Uterus (tissue), 4 donors: ENCODE results near the gene NDST4. TPM values are rescaled to one million over a fixed set of nuclear protein-coding genes. Genes with fewer than 3 reads are reported as not detected.

ENCODE experiments used
- DNase-seq, 2 donors: peaks; one replicate each; pipeline ENCODE4 v3.0.0-alpha.2; 2019 to 2020
- H3K27ac ChIP-seq, 2 donors: fragments of 200-600 bp; sonication (generic); 1 replicate in 1 of 2; 2 replicates in 1 of 2; pipeline ENCODE4 v1.5.1; 2016 to 2018
- H3K27me3 ChIP-seq, 2 donors: fragments of 200-600 bp; sonication (generic); one replicate each; pipeline ENCODE4 v1.5.1; 2018 to 2019; ENCODE audit warnings: control low read depth in 1 of 2
- H3K36me3 ChIP-seq, 2 donors: fragments of 200-600 bp; sonication (generic); one replicate each; pipeline ENCODE4 v1.5.1; 2019; ENCODE audit warnings: control low read depth in 1 of 2
- H3K4me1 ChIP-seq, 2 donors: fragments of 200-600 bp; sonication (generic); one replicate each; pipeline ENCODE4 v1.5.1; 2018 to 2019; ENCODE audit warnings: control low read depth in 1 of 2
- H3K4me3 ChIP-seq, 2 donors: fragments of 200-600 bp; sonication (generic); 1 replicate in 1 of 2; 2 replicates in 1 of 2; pipeline ENCODE4 v1.5.1; 2018 to 2019; ENCODE audit warnings: mild to moderate bottlenecking in 1 of 2
- H3K9me3 ChIP-seq, 2 donors: fragments of 200-600 bp; sonication (generic); one replicate each; pipeline ENCODE4 v1.5.1; 2019; ENCODE audit warnings: control low read depth in 1 of 2
- POLR2A ChIP-seq, 2 donors: fragments of 450-650 bp; IDR thresholded peaks; one replicate each; pipeline ENCODE4 v1.6.1; 2016; ENCODE audit warnings: antibody characterized with exemption in 2 of 2, mild to moderate bottlenecking in 1 of 2, moderate library complexity in 1 of 2
- intact Hi-C: fragments of 100-400 bp; cut with DNase I; formaldehyde crosslinking; loops from one replicate; pipeline ENCODE4 v1.15.1; 2023; ENCODE audit warnings: low total_unique reads
- total RNA-seq, 4 donors: library from RNA; depleted of rRNA in 3 of 4; stranded (reverse); fragments of >200 nt in 3 of 4; gene quantifications; one replicate each; pipeline versions ENCODE4 v1.1.0 to v1.2.4, GENCODE V29; 2014 to 2023
- TF ChIP-seq, protein P1 (sequence below), 4 experiments: fragments of 200-600 bp in 2 of 4; fragments of 450-650 bp in 2 of 4; sonication (generic) in 2 of 4; IDR thresholded peaks; one replicate each; pipeline ENCODE4 v1.5.1; 2016 to 2019; ENCODE audit warnings: antibody characterized with exemption in 4 of 4, mild to moderate bottlenecking in 2 of 4, moderate library complexity in 1 of 4
- donor health status: DM: yes; HTN: yes; CAD: no.

Gene NDST4
- total RNA-seq, 4 donors from 2014 or later = 1.5 to 7.4 TPM; not detected in 2

DNA sequence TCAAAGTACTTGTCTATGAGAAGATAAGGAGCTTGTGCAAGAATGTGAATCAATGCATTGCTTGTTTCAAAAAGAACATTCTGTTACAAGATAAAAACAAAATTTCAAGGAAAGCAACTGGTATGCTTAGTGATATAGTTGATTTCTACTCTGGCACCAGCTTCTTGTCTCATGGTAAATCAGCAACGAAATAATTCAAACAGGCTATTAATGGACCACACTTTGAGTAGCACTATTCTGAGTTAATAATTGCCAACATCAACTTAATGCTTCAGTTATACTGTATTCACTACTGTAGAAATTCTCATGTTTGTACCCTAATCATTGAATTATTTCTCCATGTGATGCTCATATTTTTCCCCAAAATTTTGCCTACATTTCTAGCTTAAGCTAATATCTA lies 252.6 kb downstream of the NDST4 start:
- no peak for DNase-seq
- H3K4me3 ChIP-seq = no peak overlapping the region
- intact Hi-C loops = no loop called here
- H3K27me3 ChIP-seq = no peaks in the 10 kb centered on the region
- TF ChIP-seq, protein P1, sequence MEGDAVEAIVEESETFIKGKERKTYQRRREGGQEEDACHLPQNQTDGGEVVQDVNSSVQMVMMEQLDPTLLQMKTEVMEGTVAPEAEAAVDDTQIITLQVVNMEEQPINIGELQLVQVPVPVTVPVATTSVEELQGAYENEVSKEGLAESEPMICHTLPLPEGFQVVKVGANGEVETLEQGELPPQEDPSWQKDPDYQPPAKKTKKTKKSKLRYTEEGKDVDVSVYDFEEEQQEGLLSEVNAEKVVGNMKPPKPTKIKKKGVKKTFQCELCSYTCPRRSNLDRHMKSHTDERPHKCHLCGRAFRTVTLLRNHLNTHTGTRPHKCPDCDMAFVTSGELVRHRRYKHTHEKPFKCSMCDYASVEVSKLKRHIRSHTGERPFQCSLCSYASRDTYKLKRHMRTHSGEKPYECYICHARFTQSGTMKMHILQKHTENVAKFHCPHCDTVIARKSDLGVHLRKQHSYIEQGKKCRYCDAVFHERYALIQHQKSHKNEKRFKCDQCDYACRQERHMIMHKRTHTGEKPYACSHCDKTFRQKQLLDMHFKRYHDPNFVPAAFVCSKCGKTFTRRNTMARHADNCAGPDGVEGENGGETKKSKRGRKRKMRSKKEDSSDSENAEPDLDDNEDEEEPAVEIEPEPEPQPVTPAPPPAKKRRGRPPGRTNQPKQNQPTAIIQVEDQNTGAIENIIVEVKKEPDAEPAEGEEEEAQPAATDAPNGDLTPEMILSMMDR (IDR thresholded peaks at IDR 0.05) = no peak
- TF ChIP-seq POLR2A (IDR thresholded peaks at IDR 0.05) = no peak
- H3K9me3 ChIP-seq = no peaks in the 10 kb centered on the region
- H3K27ac ChIP-seq = no peak overlapping the region
- H3K36me3 ChIP-seq = no peaks in the 10 kb centered on the region
- no peaks in the 10 kb centered on the region for H3K4me1 ChIP-seq

DNA sequence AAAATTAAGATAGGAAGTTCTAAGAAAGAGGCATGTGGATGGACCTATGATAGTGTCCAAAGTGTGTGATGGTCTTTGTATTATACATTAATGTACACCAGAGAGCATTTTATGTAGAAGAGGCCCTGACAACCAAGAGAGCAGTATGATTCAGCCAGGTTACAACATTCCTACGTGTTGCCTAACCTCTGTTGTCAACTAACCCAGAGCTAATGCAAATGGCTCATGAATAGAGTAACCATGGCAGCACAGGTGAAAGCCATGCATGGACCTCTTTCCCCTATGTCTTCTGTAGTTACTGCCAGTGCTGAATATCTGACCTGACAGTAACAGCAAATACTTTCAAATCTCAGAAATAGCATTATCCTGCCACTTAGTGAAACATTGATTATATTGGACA lies 255.6 kb downstream of the NDST4 start:
- TF ChIP-seq, protein P1 (IDR thresholded peaks at IDR 0.05) = no peak
- no peak for TF ChIP-seq POLR2A (IDR thresholded peaks at IDR 0.05)
- no peaks in the 10 kb centered on the region for H3K9me3 ChIP-seq
- intact Hi-C loops = no loop called here
- no peaks in the 10 kb centered on the region for H3K36me3 ChIP-seq
- H3K4me1 ChIP-seq = no peaks in the 10 kb centered on the region
- no peak overlapping the region for H3K27ac ChIP-seq
- no peaks in the 10 kb centered on the region for H3K27me3 ChIP-seq
- no peak overlapping the region for H3K4me3 ChIP-seq
- DNase-seq = no peak

DNA sequence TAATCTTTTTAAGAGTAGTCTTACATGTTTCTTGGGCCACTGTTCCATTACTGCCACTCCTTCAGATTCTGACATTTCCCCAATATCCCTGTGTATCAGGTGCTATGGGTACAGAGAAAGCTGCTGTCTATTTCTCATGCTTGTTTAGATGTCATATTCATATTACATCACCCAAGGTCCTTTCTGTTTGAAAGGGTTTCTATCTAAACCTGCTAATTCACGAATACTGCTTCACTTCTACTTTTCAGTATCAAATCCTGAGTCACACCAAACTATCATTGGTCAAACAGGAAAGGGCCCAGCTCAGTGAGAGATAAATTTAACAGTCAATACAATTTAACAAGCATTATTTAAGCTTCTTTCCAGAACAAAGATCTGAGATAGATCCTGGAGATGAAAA lies 273.4 kb downstream of the NDST4 start:
- no peaks in the 10 kb centered on the region for H3K27me3 ChIP-seq
- H3K9me3 ChIP-seq = no peaks in the 10 kb centered on the region
- no peak for DNase-seq
- H3K4me3 ChIP-seq = no peak overlapping the region
- H3K4me1 ChIP-seq = no peaks in the 10 kb centered on the region
- no peak for TF ChIP-seq POLR2A (IDR thresholded peaks at IDR 0.05)
- TF ChIP-seq, protein P1 (IDR thresholded peaks at IDR 0.05) = no peak
- H3K27ac ChIP-seq = no peak overlapping the region
- H3K36me3 ChIP-seq = no peaks in the 10 kb centered on the region
- intact Hi-C loops = no loop called here

DNA sequence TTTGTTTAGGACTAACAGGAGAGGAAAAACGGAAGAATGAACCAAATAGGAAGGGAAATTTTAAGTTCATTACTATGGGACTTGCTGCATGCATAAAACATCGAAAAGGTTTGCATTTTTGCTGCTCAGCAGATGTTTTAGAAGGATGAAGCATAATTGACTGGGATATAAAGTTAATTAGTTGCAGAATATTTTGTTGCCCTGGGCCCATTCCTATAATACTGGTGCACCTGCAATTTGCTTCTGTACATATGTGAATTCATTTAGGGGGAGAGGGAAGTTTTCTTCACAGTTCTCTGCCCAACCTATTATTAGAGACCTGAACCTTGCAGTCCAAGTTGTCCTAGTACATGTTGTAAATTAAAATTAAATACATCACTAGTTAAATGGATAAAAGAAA lies 282.8 kb downstream of the NDST4 start:
- intact Hi-C loops = no loop called here
- DNase-seq = no peak
- TF ChIP-seq, protein P1 (IDR thresholded peaks at IDR 0.05) = no peak
- TF ChIP-seq POLR2A (IDR thresholded peaks at IDR 0.05) = no peak
- H3K9me3 ChIP-seq = no peaks in the 10 kb centered on the region
- no peak overlapping the region for H3K27ac ChIP-seq
- H3K36me3 ChIP-seq = no peaks in the 10 kb centered on the region
- H3K27me3 ChIP-seq = no peaks in the 10 kb centered on the region
- H3K4me3 ChIP-seq = no peak overlapping the region
- H3K4me1 ChIP-seq = no peaks in the 10 kb centered on the region

- Histone ChIP-seq H3K36me3 (no peaks in the 10 kb centered on the region), H3K4me1 (no peaks in the 10 kb centered on the region), H3K27ac (no peak overlapping the region), H3K4me3 (no peak overlapping the region), H3K27me3 (no peaks in the 10 kb centered on the region), H3K9me3 (no peaks in the 10 kb centered on the region)
- no peak for DNase-seq
- TF ChIP-seq POLR2A (IDR thresholded peaks at IDR 0.05) = no peak
- TF ChIP-seq, protein P1 (IDR thresholded peaks at IDR 0.05) = no peak
- intact Hi-C loops = no loop called here
Measured at GRCh38 chr4:114827651-114828050, 285.8 kb downstream of the NDST4 start.
